ENCODE data around the gene RXFP4.

RXFP4 gene

DNA sequence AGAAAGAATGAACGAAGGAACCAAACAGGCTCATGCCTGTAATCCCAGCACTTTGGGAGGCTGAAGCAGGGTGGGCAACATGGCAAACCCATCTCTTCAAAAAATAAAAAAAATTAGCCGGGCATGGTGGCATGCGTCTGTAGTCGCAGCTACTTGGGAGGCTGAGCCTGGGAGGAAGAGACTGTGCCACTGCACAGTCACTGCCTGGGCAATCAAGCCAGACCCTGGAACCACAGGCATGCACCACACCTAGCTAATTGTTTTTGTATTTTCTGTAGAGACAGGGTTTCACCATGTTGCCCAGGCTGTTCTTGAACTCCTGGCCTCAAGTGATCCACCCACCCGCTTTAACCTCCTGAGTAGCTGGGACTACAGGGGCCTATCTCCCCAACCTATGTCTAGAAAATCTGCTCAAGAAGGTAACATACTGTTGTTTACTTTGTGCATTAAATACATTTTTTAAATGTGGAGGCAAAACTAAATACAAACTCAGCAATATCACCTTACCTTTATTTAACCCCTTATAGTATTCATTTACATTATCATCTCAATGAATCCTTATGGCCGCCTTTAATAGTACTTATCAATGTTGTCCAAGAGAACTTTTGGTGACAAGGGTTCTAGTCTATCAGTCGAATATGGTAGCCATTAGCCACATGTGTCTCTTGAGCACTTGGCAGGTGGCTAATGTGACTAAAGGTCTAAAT, 10.0 kb upstream of the RXFP4 start:
- no peak for DNase-seq

DNA sequence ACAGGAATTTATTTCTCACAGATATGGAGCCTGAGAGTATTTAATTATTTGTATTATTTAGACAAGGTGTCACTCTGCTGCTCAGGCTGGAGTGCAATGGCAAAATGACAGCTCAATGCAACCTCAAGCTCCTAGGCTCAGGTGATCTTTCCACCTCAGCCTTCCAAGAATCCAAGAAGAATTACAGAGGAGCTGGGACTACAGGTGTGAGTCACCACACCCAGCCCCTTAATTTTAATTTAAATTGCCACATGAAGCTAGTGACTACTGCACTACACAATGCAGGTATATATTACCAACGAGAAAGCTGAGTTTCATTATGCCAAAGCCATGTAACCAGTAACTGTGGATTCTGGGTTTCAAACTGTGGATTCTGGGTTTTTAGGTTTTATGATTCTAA, 9.4 kb upstream of the RXFP4 start:
- DNase-seq: no peak

DNA sequence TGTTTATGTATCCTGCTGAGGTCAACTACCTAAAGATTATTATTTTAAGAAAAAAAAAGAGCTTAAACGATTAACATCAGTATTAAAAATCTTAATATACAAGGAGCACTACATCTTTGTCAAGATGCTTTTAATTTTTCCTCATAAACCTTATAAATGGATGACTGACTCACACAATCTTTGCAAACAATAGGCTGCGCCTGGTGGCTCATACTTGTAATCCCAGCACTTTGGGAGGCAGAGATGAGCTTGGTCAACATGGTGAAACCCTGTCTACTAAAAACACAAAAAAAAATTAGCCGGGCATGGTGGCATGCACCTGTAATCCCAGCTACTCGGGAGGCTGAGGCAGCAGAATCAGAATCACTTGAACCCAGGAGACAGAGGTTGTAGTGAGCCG, 9.0 kb upstream of the RXFP4 start:
- no peak for DNase-seq

DNA sequence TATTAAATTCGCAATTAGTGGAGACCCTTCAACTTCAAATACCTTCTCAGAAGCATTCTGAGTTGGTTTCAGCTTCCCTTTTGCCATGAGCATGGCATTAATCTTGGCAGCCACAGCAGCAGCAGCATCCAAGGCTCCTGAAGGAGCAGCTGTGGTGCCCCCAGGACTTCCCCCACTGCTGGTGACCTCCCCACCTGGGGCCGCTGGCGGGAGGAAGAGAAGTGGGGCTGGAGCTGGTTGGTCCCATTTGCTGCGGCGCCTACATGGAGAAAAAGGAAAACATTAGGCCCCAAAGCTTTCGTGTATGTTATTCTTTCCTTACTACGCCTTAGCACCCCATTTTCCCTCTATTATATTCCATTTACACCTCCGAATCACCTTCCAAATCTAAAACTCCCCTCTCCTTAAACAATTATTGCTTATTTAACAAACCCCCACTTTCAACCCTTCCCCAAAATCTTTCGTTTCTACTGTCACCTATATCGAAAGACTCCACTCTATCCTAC, 7.8 kb upstream of the RXFP4 start:
- no peak for DNase-seq

DNA sequence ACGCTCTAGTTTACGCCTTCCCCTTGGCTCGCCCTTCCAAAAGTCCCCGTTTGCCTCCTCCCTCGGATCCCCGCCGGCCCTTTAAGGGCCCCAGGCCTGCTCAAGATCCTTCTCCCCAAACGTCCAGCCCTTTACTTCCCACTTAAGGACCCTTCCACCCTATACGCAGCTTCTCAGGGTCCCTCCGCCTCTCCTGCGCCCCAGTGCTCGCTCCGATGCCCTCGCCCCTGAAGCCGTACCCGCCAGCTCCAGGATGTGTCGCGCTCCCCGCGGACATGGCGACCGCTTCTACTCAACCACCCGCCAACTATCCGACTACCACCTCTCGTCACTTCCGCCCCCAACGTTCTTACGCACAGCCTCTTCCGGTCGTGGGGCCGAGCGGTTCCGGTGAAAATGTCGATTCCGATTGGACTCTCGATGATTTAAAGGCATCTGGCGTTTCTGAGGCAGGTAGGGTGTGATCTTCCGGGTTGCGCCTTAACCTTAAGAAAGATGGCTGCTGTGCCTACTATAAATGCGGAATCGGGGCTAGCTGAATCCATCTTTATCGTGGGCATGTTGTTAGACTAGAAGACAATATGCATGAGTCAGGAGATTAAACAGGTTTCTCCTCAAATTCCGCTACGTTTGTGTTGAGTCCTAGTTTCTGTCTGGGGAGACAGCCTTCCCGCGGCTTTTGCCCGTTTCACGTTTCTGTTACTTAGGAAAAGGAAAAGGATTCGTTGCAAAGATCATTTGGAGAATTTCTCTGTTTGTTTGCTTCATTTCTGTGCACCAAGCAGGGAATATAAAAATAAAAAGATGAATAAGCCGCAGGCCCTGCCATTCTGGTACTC, 7.1 kb upstream of the RXFP4 start, which contains the start of gene KHDC4:
TSS of gene KHDC4 (minus strand) at position 317 of the 839 bp plus-strand sequence. CDS start at position 277, 40 bp downstream.
- peak; percentile 98 to 99 for DNase-seq

DNA sequence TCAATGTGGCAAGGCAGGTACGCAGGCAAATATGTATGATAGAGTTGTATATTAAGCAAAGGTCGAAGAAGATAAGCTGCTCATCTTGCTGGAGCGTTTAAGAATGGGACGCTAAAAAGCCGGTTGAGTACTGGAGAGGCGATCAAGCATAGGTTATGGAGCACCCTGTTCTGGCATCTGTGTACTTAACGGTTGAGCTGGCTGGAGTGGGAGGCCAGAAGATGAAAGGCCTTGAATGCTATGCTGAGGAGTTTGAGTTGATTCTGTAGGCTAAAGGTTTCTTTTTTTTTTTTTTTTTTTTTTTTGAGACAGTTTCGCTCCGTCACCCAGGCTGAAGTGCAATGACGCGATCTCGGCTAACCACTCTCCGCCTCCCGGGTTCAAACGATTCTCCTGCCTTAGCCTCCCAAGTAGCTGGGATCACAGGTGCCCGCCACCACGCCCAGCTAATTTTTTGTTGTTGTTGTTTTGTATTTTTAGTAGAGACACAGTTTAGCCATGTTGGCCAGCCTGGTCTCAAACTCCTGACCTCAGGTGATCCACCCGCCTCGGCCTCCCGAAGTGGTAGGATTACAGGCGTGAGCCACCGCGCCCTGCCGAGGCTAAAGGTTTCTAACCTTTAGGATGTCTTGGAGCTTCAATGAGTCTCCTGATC, 6.4 kb upstream of the RXFP4 start:
- DNase-seq: peak; percentile 37 to 41

DNA sequence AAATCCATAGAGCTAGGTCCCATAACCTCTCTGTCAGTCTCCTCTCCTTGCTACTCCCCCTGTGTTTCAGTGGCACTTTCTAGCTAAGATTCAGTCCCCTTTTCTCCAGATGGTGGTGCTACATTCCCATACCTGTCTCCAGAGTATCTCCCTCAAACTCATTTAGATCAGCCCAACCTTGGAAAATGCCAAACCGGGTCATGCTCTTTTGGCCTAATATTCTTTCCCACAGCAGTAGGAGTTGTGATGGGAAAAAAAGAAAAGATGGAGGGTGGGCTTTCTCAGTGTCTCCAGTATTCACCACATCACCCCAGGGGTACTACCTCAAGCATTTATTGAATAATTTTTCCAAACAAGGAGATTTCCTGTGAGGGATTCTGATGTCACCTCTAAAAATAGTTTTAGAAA, 3.2 kb upstream of the RXFP4 start:
- peak; percentile 70 to 77 for DNase-seq

DNA sequence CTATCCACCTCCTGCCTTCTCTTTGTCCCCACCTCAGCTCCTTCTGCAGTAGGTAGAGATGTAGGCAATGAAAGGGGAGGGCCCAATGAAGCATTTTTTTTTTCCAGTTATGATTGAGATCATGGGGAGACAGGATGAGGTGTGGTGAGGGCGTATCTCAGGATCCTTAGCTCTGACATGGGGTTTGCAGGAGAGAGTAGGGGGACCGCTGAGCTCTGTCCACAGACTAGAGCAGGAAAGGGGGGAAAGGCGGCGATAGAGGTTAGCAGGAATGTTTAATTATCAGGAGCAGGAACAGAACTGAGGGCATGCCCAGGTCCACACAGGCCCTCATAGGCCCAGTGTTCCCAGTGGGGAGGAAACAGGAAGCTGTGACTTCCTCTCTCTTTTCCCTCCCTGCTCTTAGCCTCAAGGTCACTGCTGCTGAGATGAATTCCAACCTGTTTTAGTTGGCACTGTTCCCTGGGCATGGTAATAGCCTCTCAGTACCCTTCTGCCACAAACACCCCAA, 901 bp upstream of the RXFP4 start:
- DNase-seq: peak in 1 of 2 experiments; percentile 47

DNA sequence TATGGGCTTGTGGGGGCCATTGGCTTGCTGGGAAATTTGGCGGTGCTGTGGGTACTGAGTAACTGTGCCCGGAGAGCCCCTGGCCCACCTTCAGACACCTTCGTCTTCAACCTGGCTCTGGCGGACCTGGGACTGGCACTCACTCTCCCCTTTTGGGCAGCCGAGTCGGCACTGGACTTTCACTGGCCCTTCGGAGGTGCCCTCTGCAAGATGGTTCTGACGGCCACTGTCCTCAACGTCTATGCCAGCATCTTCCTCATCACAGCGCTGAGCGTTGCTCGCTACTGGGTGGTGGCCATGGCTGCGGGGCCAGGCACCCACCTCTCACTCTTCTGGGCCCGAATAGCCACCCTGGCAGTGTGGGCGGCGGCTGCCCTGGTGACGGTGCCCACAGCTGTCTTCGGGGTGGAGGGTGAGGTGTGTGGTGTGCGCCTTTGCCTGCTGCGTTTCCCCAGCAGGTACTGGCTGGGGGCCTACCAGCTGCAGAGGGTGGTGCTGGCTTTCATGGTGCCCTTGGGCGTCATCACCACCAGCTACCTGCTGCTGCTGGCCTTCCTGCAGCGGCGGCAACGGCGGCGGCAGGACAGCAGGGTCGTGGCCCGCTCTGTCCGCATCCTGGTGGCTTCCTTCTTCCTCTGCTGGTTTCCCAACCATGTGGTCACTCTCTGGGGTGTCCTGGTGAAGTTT, 550 bp downstream of the RXFP4 start:
- DNase-seq: no peak

DNA sequence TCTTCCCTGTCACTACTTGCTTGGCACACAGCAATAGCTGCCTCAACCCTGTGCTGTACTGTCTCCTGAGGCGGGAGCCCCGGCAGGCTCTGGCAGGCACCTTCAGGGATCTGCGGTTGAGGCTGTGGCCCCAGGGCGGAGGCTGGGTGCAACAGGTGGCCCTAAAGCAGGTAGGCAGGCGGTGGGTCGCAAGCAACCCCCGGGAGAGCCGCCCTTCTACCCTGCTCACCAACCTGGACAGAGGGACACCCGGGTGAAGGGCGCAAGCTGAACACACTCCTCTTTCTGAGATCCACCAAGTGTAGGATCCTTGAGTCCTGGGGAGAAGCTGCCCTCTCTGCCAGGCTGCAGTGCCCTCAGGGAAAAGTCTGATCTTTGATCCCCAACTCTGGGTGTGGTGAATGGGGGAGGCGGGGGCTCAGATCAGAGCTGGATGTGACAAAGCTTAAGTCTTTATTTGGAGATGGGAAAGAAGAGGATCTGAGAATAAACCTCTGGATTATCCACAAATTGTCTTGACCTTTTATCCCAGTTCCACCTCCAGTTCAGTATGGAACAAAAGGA, 1.2 kb downstream of the RXFP4 start:
- no peak for DNase-seq

DNA sequence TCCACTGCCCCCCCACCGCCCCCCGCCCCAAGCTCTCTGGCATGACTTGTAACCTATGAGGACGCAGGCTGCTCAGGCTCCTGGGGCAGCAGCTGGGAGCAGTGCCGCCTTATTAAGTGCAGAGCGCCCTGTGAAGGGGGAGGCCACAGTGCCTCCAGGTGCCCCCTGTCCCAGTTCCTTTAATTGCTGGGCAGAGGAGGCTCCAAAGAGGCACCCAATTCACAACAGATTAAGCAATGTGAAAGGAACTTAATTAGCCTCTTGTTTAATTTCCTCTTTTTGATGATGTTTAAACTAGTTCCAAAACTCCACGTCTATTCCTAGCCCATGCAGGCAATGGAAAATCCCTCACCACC, 3.0 kb downstream of the RXFP4 start:
- no peak for DNase-seq

DNA sequence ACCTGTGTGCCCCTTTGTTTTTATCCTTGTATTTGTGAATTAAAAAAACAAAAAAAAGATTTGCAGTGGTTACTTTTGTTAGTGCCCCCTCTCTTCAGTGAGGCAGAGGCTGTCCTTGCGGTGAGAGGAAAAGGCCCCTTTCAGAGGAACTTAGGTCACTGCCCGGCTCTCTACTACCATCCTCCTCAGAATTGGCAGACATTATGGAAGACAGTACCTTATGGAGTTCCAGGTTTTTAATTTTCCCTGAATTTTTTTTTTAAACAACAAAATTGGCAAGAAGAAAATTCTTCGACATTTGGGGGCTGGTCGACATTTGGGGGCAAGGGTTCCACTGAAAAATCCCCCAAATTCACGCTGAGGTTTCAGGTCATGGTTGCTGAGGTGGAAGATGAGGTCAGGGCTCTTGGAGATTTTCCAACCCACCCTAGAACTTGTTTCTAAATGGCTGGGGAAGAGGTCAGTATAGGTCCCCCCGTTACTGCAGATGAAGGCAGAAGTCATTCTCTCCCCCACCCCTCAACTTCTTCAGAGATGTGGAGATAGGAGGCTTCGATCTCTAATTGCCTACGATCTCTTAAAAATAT, 5.3 kb downstream of the RXFP4 start:
- DNase-seq: no peak

DNA sequence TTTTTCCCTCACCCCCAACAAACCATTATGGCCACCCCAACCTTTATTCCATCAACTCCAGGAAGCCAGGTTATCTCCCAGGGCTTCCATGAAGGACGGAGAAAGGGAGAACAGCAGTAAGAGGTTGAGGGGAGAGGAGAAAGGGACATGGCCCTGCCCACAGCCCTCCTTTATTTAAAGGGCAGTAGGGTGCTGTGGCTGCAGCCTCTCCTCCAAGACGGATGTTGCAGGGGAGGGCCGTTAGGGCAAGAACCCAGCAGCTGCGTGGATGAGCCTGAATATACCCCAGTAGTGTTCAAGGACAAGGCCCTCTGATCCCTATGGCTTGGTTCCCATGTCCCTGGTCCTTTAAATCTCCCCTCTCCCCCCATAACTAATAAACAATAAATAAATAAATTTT, 5.9 kb downstream of the RXFP4 start:
- DNase-seq: no peak

DNA sequence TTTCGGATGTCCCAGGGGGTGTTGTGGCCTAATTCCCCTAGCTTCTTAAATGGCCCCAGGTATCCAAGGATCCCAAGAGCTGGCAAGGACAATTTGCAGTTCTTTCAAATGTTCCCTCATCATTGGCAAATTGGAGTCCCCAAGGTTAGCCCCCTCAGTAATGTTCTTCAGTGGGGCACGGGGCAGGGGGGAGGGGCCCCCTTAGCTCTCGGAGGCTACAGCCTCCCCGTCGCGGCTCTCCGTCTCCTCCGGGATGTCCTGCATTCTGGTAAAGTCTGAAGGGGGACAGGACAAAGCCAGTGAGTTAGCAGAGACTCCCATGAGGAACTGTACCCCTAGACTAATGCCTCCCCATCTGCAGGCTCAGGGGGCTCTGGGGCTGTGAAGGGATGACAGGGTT, 6.3 kb downstream of the RXFP4 start:
- DNase-seq: no peak

DNA sequence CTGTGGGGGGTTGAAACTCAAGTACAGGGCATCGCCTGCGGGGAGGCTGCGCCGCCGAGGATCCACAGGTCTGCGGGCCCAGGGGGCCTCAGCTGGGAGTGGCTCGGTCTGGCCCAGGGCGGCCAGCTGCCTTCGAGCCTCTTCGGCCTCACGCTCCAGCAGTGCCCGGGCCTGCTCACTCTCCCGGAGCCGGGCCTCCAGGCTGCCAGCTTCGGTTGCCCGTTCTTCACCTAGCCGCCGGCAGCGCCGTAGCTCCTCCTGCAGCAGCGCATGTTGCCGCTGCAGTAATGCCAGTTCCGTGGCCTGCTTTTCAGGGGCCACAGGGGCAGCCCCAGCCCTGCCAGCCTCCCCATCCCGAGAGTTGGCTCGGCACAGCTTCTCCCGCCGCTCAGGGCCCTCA, 9.4 kb downstream of the RXFP4 start:
- no peak for DNase-seq

DNA sequence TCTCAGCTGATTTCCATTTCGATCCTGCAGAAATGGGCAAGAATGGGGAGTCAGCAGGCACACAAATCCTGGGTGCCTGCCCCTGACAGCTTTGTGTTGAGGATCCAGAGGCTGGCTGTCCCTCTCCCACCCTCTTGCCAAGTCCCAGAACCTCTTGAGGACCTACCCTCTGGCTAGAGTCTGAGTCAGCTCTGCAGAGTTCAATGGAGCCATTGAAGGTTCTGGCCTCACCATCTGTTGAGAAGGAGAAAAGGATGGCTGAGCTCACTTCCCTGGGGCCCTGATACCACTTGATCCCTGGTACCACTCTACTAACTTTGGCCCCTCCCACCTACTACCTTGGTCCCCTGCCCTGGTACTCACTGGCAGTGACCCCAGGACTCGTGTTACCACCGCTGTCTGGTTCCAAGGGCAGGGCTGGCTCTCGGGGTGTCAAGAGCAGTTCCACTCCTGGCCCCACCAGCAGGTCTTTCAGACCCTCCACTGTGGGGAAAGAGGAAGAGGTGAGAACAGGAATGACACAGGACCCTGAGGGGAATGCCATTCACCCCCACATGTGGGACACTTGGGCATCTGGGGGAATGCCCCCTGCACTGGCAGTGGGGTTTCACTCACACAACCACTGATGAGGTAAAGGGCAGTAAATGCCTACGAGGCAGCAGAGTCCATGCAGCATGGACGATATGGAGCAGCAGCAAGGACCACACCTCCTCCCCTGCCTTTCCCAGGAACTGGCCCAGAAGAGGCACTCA, 10.5 kb downstream of the RXFP4 start:
- DNase-seq: peak in 1 of 2 experiments; percentile 21

DNA sequence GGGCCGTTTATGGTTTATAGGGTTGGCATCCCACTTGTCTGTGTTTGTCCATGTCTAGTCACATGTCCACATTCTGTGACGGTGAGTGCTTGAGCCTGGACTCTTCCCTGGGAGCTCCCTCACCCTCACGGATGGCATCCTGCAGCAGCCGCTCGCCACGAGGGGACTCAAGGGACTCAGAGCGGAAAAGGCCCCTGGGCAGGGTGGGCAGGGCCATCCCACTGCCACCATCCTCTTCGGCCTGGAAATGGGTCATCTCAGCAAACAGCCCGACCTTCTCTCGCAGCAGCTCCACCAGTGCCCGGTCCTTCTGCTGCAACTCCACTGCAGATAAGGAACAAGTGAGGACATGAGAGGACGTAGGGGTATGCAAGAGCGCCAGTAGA, 11.1 kb downstream of the RXFP4 start:
- no peak for DNase-seq

DNA sequence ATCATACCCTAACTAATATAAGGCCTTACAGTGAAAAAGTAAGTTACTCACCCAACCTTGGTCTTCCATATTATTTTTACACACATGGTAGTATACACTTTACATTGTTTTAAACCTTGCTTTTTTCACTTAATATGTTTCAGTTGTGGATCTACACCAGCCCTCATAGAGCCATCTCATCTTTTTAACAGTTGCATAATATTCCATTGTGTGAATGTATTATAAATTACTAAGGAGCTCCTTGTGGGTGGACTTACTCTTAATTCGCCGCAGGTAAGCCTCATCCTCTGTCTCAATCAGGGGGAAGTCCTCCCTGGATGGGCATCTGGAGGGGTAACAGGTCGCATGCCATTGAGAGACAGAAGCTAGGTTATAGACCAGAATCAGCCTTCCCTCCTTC, 13.2 kb downstream of the RXFP4 start:
- no peak for DNase-seq

DNA sequence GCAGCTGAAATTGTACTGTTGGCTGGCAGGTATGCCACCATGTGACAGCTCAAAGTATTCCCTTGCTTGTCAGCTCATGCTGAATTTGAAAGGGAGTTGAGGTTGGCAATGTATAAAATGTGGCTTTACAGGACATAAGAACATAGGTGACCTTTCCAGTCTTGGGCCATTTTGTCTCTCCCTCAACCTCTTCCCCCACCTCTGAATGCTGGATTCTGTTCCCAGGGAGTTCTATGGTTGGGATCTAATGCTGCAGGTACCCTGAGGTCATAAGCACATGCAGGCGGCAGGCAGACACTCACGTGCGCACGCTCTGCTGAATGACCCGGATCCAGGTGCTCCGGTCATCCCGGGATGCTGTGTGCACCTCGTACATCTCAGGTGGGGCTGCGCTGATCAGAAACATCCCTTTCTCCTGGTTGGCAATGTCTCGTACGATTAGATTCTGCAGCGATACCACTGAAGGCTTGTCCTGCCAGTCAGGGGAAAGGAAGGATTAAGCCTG, 16.0 kb downstream of the RXFP4 start:
- no peak for DNase-seq

DNA sequence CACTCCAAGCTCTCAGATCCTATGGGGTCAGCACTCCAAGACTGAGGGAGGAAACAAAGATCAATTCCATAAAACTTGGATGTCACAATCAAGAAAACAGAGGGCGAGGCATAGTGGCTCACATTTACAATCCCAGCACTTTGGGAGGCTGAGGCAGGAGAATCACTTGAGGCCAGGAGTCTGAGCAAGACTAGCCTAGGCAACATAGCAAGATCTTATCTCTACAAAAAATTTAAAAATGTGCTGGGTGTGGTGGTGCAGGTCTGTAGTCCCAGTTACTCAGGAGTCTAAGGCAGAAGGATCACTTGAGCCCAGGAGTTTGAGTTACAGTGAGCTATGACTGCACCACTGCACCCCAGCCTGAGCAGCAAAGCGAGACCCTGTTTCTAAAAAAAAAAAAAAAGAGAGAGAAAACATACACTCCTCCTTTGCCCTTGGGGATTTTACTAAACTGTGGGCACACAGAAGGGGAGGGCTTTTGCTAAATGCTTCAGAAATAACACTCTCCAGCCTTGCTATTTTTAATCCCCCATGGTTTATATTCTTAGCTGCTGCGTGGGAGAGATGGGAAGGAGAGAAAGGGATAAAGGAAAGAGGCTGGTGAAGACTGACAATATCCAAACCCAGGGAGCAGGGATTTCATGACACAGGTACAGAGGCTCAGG, 18.8 kb downstream of the RXFP4 start:
- DNase-seq: no peak

DNA sequence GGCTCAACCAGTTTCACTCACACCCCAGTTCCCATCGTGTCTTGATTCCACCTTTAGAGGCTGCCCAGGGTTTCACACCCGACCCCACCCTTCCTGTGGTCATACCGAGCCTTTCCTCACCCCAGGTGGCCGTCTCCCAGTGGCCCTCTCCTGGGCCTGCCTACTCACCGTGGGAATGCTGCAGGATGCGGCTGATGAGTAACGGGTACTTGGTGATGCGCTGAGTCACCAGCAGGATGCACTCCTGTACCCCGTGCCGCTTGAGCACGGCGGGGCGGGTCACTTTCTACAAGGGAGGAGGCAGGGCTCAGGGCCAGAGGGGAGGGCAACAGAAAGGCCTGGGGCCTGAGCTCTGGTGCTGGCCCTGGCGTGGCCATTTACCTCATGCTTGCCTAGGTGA, 20.5 kb downstream of the RXFP4 start:
- no peak for DNase-seq

Measured in NCI-H446 (cell line).